GM10266 (cell line): ENCODE data around the gene PAQR5.

Experiments used
- DNase-seq: peaks from one replicate; pipeline ENCODE4 v3.0.0; 2012; ENCODE audit errors: extremely low spot score
- TF ChIP-seq, protein P1 (sequence below): IDR thresholded peaks from 2 replicates; pipeline ENCODE4 v1.5.1; 2012; ENCODE audit warnings: mild to moderate bottlenecking, low read depth; ENCODE audit not compliant: control insufficient read depth, insufficient read depth; ENCODE audit errors: missing control alignments

The PAQR5 gene

DNA sequence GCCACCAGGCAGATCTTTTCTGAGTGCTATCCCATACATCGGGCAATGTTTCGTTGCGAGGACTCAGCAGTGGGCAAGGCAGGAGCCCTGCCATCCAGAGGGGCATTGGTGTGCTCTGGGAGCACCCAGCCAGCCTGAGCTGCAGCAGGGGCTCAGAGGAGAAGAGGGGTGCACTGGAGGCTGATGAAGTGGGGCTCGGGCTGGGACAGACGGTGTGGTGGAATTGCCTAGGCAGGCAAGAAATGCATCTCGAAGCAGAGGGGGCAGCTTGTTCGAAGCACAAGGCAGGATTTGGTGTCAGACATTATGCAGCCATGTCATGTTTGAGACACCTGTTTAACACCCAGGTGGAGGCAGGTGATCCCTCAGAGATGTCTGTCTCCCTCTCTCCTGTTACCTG is 19.3 kb downstream of the PAQR5 start:
- no peak for DNase-seq
- TF ChIP-seq, protein P1, sequence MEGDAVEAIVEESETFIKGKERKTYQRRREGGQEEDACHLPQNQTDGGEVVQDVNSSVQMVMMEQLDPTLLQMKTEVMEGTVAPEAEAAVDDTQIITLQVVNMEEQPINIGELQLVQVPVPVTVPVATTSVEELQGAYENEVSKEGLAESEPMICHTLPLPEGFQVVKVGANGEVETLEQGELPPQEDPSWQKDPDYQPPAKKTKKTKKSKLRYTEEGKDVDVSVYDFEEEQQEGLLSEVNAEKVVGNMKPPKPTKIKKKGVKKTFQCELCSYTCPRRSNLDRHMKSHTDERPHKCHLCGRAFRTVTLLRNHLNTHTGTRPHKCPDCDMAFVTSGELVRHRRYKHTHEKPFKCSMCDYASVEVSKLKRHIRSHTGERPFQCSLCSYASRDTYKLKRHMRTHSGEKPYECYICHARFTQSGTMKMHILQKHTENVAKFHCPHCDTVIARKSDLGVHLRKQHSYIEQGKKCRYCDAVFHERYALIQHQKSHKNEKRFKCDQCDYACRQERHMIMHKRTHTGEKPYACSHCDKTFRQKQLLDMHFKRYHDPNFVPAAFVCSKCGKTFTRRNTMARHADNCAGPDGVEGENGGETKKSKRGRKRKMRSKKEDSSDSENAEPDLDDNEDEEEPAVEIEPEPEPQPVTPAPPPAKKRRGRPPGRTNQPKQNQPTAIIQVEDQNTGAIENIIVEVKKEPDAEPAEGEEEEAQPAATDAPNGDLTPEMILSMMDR, result no peak

DNA sequence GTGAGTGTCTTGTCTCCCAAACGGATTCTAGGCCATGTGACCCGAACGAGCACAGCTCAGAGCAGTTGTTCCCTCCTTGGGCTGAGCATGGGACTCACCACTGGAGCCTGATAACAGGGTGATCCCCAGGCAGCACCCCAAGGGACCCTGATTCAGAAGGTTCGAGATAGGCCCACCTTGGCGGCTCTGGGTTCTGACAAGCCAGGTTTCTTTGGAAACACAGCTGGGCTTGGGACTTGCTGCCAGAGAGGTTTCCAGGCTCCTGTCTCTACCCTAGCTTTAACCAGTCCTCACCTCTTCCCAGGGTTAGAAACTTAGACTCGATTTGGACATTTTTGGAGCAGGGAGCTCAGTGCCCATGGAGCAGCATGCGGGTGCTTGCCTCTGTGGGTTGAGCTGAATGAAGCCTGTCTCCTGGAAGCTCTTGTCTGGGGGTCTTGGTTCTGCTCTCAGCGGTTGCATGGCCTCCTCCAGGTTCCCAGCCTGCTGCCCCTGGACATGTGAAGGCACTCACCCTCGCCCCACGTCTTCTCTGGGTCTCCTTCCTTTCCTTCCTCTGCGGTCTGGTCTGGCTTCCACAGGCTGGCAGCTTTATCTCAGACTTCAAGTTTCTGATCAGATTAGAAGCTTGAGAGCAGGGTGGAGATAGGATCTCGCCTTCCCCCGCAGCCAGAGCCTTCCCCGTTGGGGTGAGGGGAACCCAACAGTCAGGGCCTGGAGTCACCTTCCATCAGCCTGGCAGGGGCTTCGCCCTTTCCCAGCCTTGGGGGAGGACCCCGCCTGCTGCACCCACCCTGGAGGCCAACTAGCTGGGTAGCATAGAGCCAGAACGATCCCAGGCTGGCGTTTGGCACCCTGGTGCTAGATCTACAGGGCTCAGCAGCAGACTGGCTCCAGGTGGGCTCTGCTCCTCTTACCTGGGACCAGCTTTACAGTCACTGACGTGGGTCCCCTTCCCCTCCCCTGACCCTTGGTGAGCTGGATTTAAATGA is 21.0 kb downstream of the PAQR5 start:
- no peak for DNase-seq
- TF ChIP-seq, protein P1, result no peak

DNA sequence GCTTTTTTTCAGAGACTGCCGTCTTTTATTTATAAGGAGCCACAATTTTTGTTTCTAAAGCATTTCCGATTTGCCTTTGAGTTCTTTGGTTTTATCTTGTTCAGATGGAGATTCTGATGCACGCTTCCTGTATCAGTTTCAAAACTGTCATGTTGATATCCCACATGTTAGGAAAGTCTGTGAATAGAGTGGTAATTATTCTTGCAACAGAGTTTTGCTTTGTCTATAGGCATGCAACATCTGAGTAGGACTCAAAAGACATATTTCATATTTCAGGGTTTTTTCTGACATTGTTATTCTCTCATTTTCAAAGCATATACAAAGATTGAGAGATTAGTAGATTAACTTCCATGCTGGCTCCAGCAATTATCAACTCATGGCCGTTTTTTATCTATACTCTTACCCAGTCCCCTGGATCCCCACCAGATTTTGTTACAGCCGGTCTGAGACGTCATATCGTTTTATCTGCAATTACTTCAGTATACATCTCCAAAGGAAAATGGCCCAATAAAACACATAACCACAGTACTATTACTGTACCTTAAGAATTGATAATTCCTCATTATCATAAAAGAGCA is 22.4 kb downstream of the PAQR5 start:
- TF ChIP-seq, protein P1, result no peak
- no peak for DNase-seq

DNA sequence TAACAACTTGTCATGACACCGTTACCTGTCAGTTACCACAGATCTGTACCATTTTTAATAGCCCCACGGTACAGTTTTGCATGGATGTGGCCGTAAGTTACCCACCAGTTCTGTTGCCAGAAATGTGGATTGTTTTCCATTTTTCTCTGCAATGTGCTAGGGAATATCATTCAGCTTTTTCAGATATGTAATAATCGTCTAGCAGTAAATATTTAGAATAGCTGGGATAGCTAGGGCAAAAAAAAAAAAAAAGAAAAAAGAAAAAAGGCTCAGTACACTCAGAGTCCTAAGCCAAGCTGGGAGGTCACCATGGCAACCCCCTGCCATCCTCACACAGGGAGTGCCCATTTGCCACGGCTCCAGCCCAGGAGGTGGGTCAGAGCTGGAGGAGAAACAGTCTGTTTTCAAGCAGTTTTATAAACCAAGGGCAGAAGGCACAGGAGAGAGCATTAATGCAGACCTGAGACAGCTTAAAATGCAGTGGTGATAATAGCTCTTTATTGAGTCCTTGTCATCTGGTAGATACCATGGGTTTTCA is 25.2 kb downstream of the PAQR5 start:
- TF ChIP-seq, protein P1, result no peak
- DNase-seq, result no peak

DNA sequence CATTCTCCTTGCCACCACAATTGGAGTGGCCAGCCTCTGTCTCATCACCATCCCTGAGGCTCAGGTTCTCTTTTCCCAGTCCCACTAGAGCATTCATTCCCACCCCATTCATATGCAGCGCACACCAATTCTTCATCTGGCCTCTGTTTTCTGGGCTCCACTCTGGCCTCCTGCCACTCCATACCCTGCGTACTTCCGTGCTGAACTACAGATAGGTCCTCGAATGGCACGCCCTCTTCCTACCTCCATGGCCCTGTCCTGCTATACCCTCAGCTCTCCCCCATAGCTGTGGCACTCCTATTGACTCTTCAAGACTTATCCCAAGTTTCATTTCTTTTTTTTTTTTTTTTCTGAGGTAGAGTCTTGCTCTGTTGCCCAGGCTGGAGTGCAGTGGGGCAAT is 25.9 kb downstream of the PAQR5 start:
- TF ChIP-seq, protein P1, result no peak
- DNase-seq, result no peak

DNA sequence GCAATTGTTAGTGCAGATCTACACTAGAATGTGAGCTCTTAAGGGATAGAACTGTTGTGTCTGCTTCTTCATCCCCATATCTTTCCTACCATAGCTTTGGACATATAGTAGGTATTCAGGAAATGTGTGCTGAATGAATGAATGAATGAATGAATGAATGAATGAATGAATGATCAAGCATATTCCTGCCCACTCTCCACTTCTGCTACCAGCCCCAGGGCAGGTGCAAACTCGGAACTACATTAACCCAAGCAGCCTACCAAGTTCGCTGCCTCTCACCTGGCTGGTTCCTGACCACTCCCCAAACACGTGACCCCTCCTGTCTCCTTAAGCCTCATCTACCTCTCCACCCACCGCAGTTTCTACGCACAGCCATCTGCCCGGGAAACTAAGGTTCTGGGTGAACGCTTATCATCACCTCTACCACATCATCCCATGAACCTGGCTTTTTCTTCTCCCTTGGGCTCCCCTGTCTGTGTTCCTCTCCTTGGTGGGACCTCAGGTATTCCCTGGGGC is 26.8 kb downstream of the PAQR5 start:
- DNase-seq, result no peak
- TF ChIP-seq, protein P1, result no peak
